Left lung (tissue), 10 donors: ENCODE measurements around the gene HSBP1. TPM values are rescaled to one million over a fixed set of nuclear protein-coding genes. Genes with fewer than 3 reads are reported as not detected.

Experiments used
- ATAC-seq: fragments of 200-7000 bp; cut with Tn5 transposase; one replicate; pipeline ENCODE4 v1.9.1; 2020; ENCODE audit warnings: moderate library complexity
- DNase-seq, 4 donors: peaks; one replicate each; pipeline ENCODE4 v3.0.0-alpha.2; 2013 to 2020
- H3K27ac ChIP-seq, 2 donors: fragments of 200-600 bp; sonication (generic) in 1 of 2; one replicate each; pipeline versions ENCODE4 v1.5.0 to v1.8.0; 2020 to 2021
- H3K27me3 ChIP-seq, 2 donors: fragments of 200-600 bp; sonication (generic) in 1 of 2; one replicate each; pipeline versions ENCODE4 v1.5.0 to v1.8.0; 2020 to 2021
- H3K36me3 ChIP-seq, 2 donors: fragments of 200-600 bp; sonication (generic) in 1 of 2; one replicate each; pipeline versions ENCODE4 v1.5.0 to v1.8.0; 2020 to 2021
- H3K4me1 ChIP-seq, 2 donors: fragments of 200-600 bp; one replicate each; pipeline ENCODE4 v1.8.0; 2021
- H3K4me3 ChIP-seq, 2 donors: fragments of 200-600 bp; sonication (generic) in 1 of 2; one replicate each; pipeline versions ENCODE4 v1.5.0 to v1.8.0; 2020 to 2021; ENCODE audit warnings: mild to moderate bottlenecking in 1 of 2
- H3K9me3 ChIP-seq, 2 donors: fragments of 200-600 bp; sonication (generic) in 1 of 2; one replicate each; pipeline versions ENCODE4 v1.5.0 to v1.8.0; 2020 to 2021
- CTCF ChIP-seq, 2 donors: fragments of 200-600 bp; sonication (generic) in 1 of 2; IDR thresholded peaks; one replicate each; pipeline versions ENCODE4 v1.5.0 to v1.8.0; 2021; ENCODE audit warnings: antibody characterized with exemption in 2 of 2
- intact Hi-C, 2 donors: fragments of 100-400 bp; cut with DNase I; formaldehyde crosslinking; loops; one replicate each; pipeline versions ENCODE4 v1.11.2 to v1.14.2; 2022
- polyA plus RNA-seq, 6 donors: library from polyadenylated mRNA; unstranded; fragments of 120-200 nt; gene quantifications; one replicate each; pipeline ENCODE4 v1.2.1, GENCODE V29; 2013; ENCODE audit not compliant: insufficient read length in 6 of 6
- total RNA-seq, 2 donors: library from RNA; stranded (reverse); fragmentation: NEBNext Ultra II Directional; extraction: Animal tissue kit (Norgen Biotek cat#: 25700); gene quantifications; one replicate each; pipeline ENCODE4 v1.2.1, GENCODE V29; 2021
- donor health status: DM: no; HTN: yes; CAD: no.
- donor health status: DM: no; HTN: no; CAD: no.

HSBP1 gene
- total and polyA plus RNA-seq, 8 donors: 118 to 184 (median 168) TPM

DNA sequence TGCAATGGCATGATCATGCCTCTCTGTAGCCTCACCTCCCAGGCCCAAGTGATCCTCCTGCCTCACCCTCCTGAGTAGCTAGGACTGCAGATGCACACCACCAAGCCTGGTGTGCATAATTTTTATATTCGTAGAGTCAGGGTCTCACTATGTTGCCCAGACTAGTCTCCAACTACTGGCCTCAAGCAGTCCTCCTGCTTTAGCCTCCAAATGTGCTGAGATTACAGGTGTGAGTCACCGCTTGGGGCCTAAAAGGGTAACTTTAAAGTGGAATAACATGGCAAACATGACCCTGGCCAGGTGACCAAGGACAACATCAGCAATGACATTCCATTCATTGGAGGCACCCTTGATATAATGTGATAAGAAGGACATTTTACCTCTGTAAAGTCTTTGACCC is 26.1 kb downstream of the HSBP1 start:
- DNase-seq: no peak
- intact Hi-C loops: no loop called here
- Histone ChIP-seq H3K4me3 (no peak overlapping the region), H3K9me3 (no peaks in the 10 kb centered on the region), H3K27me3 (no peaks in the 10 kb centered on the region), H3K36me3 (no peaks in the 10 kb centered on the region), H3K27ac (no peak overlapping the region), H3K4me1 (peaks cover 0 to 7% of the 10 kb centered on the region in 2 donors)
- no peak for ATAC-seq
- TF ChIP-seq CTCF (IDR thresholded peaks at IDR 0.05): no peak

- DNase-seq (no peak), ATAC-seq (no peak)
- Histone ChIP-seq H3K27me3 (no peaks in the 10 kb centered on the region), H3K4me3 (no peak overlapping the region), H3K36me3 (no peaks in the 10 kb centered on the region), H3K27ac (no peak overlapping the region), H3K4me1 (peaks cover 0 to 7% of the 10 kb centered on the region in 2 donors), H3K9me3 (no peaks in the 10 kb centered on the region)
- no peak for TF ChIP-seq CTCF (IDR thresholded peaks at IDR 0.05)
- intact Hi-C loops: no loop called here
Measured at GRCh38 chr16:83835586-83836566, 28.1 kb downstream of the HSBP1 start.

GRCh38 chr16:83837566-83837965 is 29.8 kb downstream of the HSBP1 start:
- Histone ChIP-seq H3K36me3 (no peaks in the 10 kb centered on the region), H3K4me1 (peaks cover 0 to 12% of the 10 kb centered on the region in 2 donors), H3K27me3 (no peaks in the 10 kb centered on the region), H3K4me3 (no peak overlapping the region), H3K9me3 (no peaks in the 10 kb centered on the region), H3K27ac (no peak overlapping the region)
- no peak for TF ChIP-seq CTCF (IDR thresholded peaks at IDR 0.05)
- intact Hi-C loops: no loop called here
- DNase-seq (no peak), ATAC-seq (no peak)

GRCh38 chr16:83838151-83838550 is 30.4 kb downstream of the HSBP1 start:
- H3K27me3 ChIP-seq: no peaks in the 10 kb centered on the region
- intact Hi-C loops: no loop called here
- ATAC-seq (no peak), DNase-seq (no peak)
- TF ChIP-seq CTCF (IDR thresholded peaks at IDR 0.05): no peak
- no peaks in the 10 kb centered on the region for H3K9me3 ChIP-seq
- H3K4me1 ChIP-seq: peaks cover 0 to 17% of the 10 kb centered on the region in 2 donors
- no peaks in the 10 kb centered on the region for H3K36me3 ChIP-seq
- H3K27ac ChIP-seq: no peak overlapping the region
- no peak overlapping the region for H3K4me3 ChIP-seq

- no peak for DNase-seq
- Histone ChIP-seq H3K9me3 (no peaks in the 10 kb centered on the region), H3K36me3 (no peaks in the 10 kb centered on the region), H3K27me3 (no peaks in the 10 kb centered on the region), H3K4me3 (no peak overlapping the region), H3K4me1 (peaks cover 0 to 27% of the 10 kb centered on the region in 2 donors), H3K27ac (no peak overlapping the region)
- ATAC-seq: no peak
- no peak for TF ChIP-seq CTCF (IDR thresholded peaks at IDR 0.05)
- intact Hi-C loops: no loop called here
Measured at GRCh38 chr16:83839561-83839960, 31.8 kb downstream of the HSBP1 start.
